HepG2 (cell line): Measurements from ENCODE around the gene NAT14. TPM values are rescaled to one million over a fixed set of nuclear protein-coding genes. Genes with fewer than 3 reads are reported as not detected.
A peak's percentile ranks its signal among the peaks of the same experiment; 100 is the strongest.

Experiments used
- ATAC-seq: fragments of 200-7000 bp; cut with Tn5 transposase; 3 replicates; pipeline ENCODE4 v1.9.1; 2020; ENCODE audit warnings: mild to moderate bottlenecking, moderate library complexity
- BruUV-seq: library from RNA; stranded (reverse); fragments of 400-500 nt; replicated peaks from 2 replicates; lab custom pipeline; 2021; lab: Mats Ljungman, UMichigan
- CTCF ChIA-PET: fragments of 300-600 bp; formaldehyde crosslinking; extraction: SDS; loops from one replicate; lab custom pipeline; 2021; ENCODE audit warnings: low total read pairs, inconsistent platforms, low intra/inter-chr PET ratio; lab: Yijun Ruan, JAX
- POLR2A ChIA-PET: fragments of 350-600 bp; sonication (Branson Sonifier 250); formaldehyde crosslinking; loops from one replicate; lab custom pipeline; 2020; ENCODE audit warnings: antibody characterized with exemption, inconsistent platforms; lab: Yijun Ruan, JAX
- DNase-seq: peaks from one replicate; pipeline ENCODE4 v3.0.0-alpha.2; 2015; ENCODE audit warnings: low spot score
- FAIRE-seq: peaks from 3 replicates; lab custom pipeline; 2011; peaks lifted over from hg19 to GRCh38; lab: Jason Lieb, UNC
- H2AFZ ChIP-seq: one replicate; pipeline ENCODE4 v1.6.1; 2011; ENCODE audit warnings: low read length, inconsistent platforms
- H3K27ac ChIP-seq: fragments of 300-600 bp; 3 replicates; pipeline ENCODE4 v1.8.0; 2011; ENCODE audit warnings: mixed run types, mild to moderate bottlenecking, mixed read lengths, low read length, inconsistent platforms; ENCODE audit not compliant: insufficient read depth; ENCODE audit errors: extremely low read length
- H3K27me3 ChIP-seq, 2 experiments: fragments of 200-600 bp in 1 of 2; 2 replicates in 1 of 2; 3 replicates in 1 of 2; pipeline versions ENCODE4 v1.6.0 to v1.8.0; 2011; ENCODE audit warnings: low read length in 2 of 2, mild to moderate bottlenecking in 2 of 2, moderate library complexity in 2 of 2, inconsistent platforms in 1 of 2; ENCODE audit not compliant: insufficient read depth in 2 of 2, control insufficient read depth in 1 of 2
- H3K36me3 ChIP-seq, 2 experiments: fragments of 200-600 bp in 1 of 2; replicated peaks in 1 of 2; 2 replicates in 1 of 2; 3 replicates in 1 of 2; pipeline versions ENCODE4 v1.5.1 to v1.8.0; 2011; ENCODE audit warnings: low read length in 2 of 2, inconsistent platforms in 1 of 2; ENCODE audit not compliant: insufficient read depth in 2 of 2, control insufficient read depth in 1 of 2
- H3K4me1 ChIP-seq: 2 replicates; pipeline ENCODE4 v1.5.1; 2012; ENCODE audit warnings: low read length, inconsistent platforms; ENCODE audit not compliant: insufficient read depth
- H3K4me2 ChIP-seq: 2 replicates; pipeline ENCODE4 v1.6.0; 2011; ENCODE audit warnings: low read depth, low read length, inconsistent platforms
- H3K4me3 ChIP-seq, 3 experiments: fragments of 200-600 bp in 1 of 3; sonication (generic), shearing (Covaris generic) in 1 of 3; replicated peaks in 1 of 3; 2 replicates each; pipeline ENCODE4 v1.5.1; 2011 to 2016; ENCODE audit warnings: low read length in 3 of 3, inconsistent platforms in 2 of 3, low read depth in 2 of 3, mild to moderate bottlenecking in 2 of 3, control low read depth in 1 of 3, mixed read lengths in 1 of 3; ENCODE audit not compliant: insufficient read depth in 1 of 3
- H3K79me2 ChIP-seq: one replicate; pipeline ENCODE4 v1.6.1; 2011; ENCODE audit warnings: low read length, inconsistent platforms; ENCODE audit not compliant: insufficient read depth
- H3K9ac ChIP-seq: 2 replicates; pipeline ENCODE4 v1.6.0; 2011; ENCODE audit warnings: mild to moderate bottlenecking, low read depth, low read length, inconsistent platforms; ENCODE audit not compliant: insufficient read depth
- H3K9me3 ChIP-seq: 2 replicates; pipeline ENCODE4 v1.5.1; 2012; ENCODE audit warnings: mild to moderate bottlenecking, low read length
- H4K20me1 ChIP-seq: 2 replicates; pipeline ENCODE4 v1.6.0; 2011; ENCODE audit warnings: inconsistent platforms, mild to moderate bottlenecking, low read length, moderate library complexity; ENCODE audit not compliant: insufficient read depth
- E2F5 ChIP-seq: sonication (generic); formaldehyde crosslinking; conservative IDR thresholded peaks from 2 replicates; pipeline ENCODE4 v1.4.0; 2020; ENCODE audit warnings: missing genetic modification reagents
- FOSL2 ChIP-seq: sonication (generic); formaldehyde crosslinking; IDR thresholded peaks from 2 replicates; pipeline ENCODE4 v1.4.0; 2020; ENCODE audit warnings: missing genetic modification reagents
- GATAD2A ChIP-seq: IDR thresholded peaks from 2 replicates; pipeline ENCODE4 v1.6.1; 2016
- HNF4G ChIP-seq, 2 experiments: sonication (generic) in 1 of 2; formaldehyde crosslinking in 1 of 2; IDR thresholded peaks; 2 replicates each; pipeline versions ENCODE4 v1.4.0 to v1.6.1; 2011 to 2020; ENCODE audit warnings: borderline replicate concordance in 2 of 2, low read depth in 2 of 2, mild to moderate bottlenecking in 2 of 2, low read length in 1 of 2, missing genetic modification reagents in 1 of 2, moderate library complexity in 1 of 2
- ISX ChIP-seq: sonication (generic); formaldehyde crosslinking; conservative IDR thresholded peaks from 2 replicates; pipeline ENCODE4 v1.5.0; 2020; ENCODE audit warnings: missing genetic modification reagents
- KDM4B ChIP-seq: sonication (generic); formaldehyde crosslinking; IDR thresholded peaks from 2 replicates; pipeline ENCODE4 v1.4.0; 2020; ENCODE audit warnings: missing genetic modification reagents
- KLF11 ChIP-seq: IDR thresholded peaks from 2 replicates; pipeline ENCODE4 v1.6.1; 2016; ENCODE audit warnings: missing compliant biosample characterization
- MBNL3 ChIP-seq: fragments of 250-450 bp; sonication (Bioruptor Pico); conservative IDR thresholded peaks from 2 replicates; pipeline ENCODE4 v1.8.0; 2022; ENCODE audit warnings: mild to moderate bottlenecking, inconsistent platforms
- NBN ChIP-seq: fragments of 450-650 bp; conservative IDR thresholded peaks from 2 replicates; pipeline ENCODE4 v1.6.1; 2017
- TBX3 ChIP-seq: fragments of 450-650 bp; IDR thresholded peaks from 2 replicates; pipeline ENCODE4 v1.6.1; 2017; ENCODE audit warnings: antibody characterized with exemption, mild to moderate bottlenecking, inconsistent platforms, borderline replicate concordance
- U2AF1 ChIP-seq: fragments of 200-400 bp; formaldehyde crosslinking; optimal IDR thresholded peaks from 2 replicates; pipeline ENCODE3; 2017; ENCODE audit warnings: mild to moderate bottlenecking, low read depth, low read length
- ZFP37 ChIP-seq: sonication (generic); formaldehyde crosslinking; IDR thresholded peaks from 2 replicates; pipeline ENCODE4 v1.4.0; 2020; ENCODE audit warnings: missing genetic modification reagents, borderline replicate concordance
- ZFP41 ChIP-seq: sonication (generic); formaldehyde crosslinking; IDR thresholded peaks from 2 replicates; pipeline ENCODE4 v1.4.0; 2020; ENCODE audit warnings: mild to moderate bottlenecking, missing genetic modification reagents, borderline replicate concordance
- ZNF280B ChIP-seq: sonication (generic); formaldehyde crosslinking; IDR thresholded peaks from 2 replicates; pipeline ENCODE4 v1.5.0; 2020; ENCODE audit warnings: missing genetic modification reagents, mild to moderate bottlenecking, borderline replicate concordance
- ZNF850 ChIP-seq: sonication (generic); formaldehyde crosslinking; conservative IDR thresholded peaks from 2 replicates; pipeline ENCODE4 v1.9.0; 2021; ENCODE audit warnings: mild to moderate bottlenecking, missing genetic modification reagents
- ZSCAN20 ChIP-seq: sonication (generic); formaldehyde crosslinking; IDR thresholded peaks from 2 replicates; pipeline ENCODE4 v1.4.0; 2020; ENCODE audit warnings: missing genetic modification reagents, mild to moderate bottlenecking, borderline replicate concordance
- ZZZ3 ChIP-seq: sonication (generic); formaldehyde crosslinking; IDR thresholded peaks from 2 replicates; pipeline ENCODE4 v1.4.0; 2020; ENCODE audit warnings: missing genetic modification reagents, mild to moderate bottlenecking, borderline replicate concordance
- WGBS: methylation state at CpG from one replicate; pipeline ENCODE4 v1.1.6; 2017; ENCODE audit warnings: low lambda C conversion rate; 5-methylcytosine and 5-hydroxymethylcytosine counted together
- in situ Hi-C: cut with HindIII; loops from 2 replicates; pipeline ENCODE4 v1.10.0; 2017; ENCODE audit warnings: low pct_unique_long_range_greater_than_20kb; ENCODE audit not compliant: extremely low pct_ligation_motif_present
- intact Hi-C: fragments of 100-400 bp; cut with micrococcal nuclease; formaldehyde crosslinking; loops from one replicate; pipeline ENCODE4 v1.10.0; 2022; ENCODE audit not compliant: unreplicated experiment
- polyA plus RNA-seq, 8 experiments: library from polyadenylated mRNA; depleted of rRNA in 3 of 8; stranded (reverse) in 7 of 8; unstranded in 1 of 8; fragments of >200 nt; fragmentation: Illumina TruSeq in 4 of 8; extraction: Trizol in 4 of 8; gene quantifications; 2 replicates each; pipeline versions ENCODE4 v1.2.1 to v1.2.3, GENCODE V29; 2011 to 2016; ENCODE audit warnings: low read depth in 4 of 8, missing spikeins in 1 of 8, mixed read lengths in 1 of 8; ENCODE audit not compliant: insufficient read depth in 1 of 8
- total RNA-seq, 5 experiments: library from RNA; depleted of rRNA; stranded (reverse); fragments of >200 nt; fragmentation: Illumina TruSeq; extraction: Trizol; gene quantifications; 2 replicates each; pipeline ENCODE4 v1.2.3, GENCODE V29; 2016; ENCODE audit warnings: low read depth in 1 of 5
- TF ChIP-seq, protein P1 (sequence below): sonication (generic); formaldehyde crosslinking; IDR thresholded peaks from 2 replicates; pipeline ENCODE4; 2020; ENCODE audit warnings: missing genetic modification reagents, mild to moderate bottlenecking, borderline replicate concordance

NAT14 gene
- total and polyA plus RNA-seq, 2 of the 13 experiments (the other 11 are each of a cell fraction or from before 2014, with no cell fraction given), result 20.7 to 22.3 TPM

DNA sequence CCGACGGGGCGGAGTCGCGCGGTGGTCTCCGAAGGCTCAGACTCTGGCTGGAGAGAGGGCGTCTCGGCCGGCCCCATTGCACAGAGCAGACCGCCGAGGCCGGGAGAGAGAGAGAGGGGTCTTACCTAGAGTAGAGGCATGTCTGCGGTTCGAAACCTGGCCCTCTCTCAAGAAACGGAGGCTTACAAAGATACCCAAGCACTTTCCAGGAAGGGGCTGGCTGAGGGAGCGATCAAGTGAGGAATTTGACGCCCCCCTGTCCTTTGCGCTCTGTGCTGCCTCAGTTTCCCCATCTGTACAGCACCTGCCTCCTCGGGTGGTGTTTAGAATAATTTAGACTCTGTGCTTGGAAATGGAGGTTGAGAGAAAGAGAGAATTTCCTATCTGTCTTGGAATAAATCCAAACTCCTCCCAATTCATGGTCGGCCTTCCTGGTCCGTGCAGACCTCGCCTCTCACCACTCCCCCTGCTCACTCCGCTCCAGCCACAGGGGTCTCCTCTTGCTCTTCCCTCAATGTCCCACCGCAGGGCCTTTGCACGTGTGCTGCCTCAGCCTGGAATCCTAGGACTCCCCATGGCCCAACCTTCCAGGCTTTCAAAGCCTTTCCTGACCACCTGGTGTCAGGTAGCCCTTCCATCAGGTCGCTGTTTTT, 22.9 kb upstream of the NAT14 start (continued):
- TF ChIP-seq ZNF280B (CRISPR knock-in tag) (0 out of 2 replicates have a peak, but pooled peaks have one; percentile 31), U2AF1 (no peak), ZSCAN20 (CRISPR knock-in tag) (no peak), MBNL3 (CRISPR knock-in tag) (no peak)

DNA sequence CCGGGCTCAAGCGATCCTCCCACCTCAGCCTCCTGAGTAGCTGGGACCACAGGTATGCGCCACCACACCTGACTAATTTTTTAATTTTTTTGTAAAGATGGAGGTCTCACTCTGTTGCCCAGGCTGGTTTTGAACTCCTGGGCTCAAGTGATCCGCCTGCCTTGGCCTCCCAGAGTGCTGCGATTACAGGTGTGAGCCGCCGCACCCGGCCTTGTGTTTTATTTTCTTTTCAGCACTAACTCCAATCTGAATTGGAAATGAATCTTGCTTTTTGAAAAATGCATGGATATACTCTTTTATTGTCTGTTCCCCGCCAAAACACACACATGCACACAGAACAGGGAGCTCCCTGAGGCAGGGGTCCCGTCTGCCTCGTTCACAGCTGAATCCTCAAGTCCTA, 22.3 kb upstream of the NAT14 start:
- FAIRE-seq (no peak), DNase-seq (no peak), ATAC-seq (no peak)
- 68% methylated on average over 11 of the region's 11 CpGs for WGBS
- BruUV-seq, result no TSS peak
- Histone ChIP-seq H3K27ac (no peak overlapping the region), H3K4me3 (peak overlapping the region in 2 of 3 experiments; percentile 59 to 81; a peak in 4 of 6 replicates), H3K9me3 (no peaks in the 10 kb centered on the region), H3K79me2 (peaks cover 18% of the 10 kb centered on the region), H3K9ac (peak overlapping the region; percentile 87; the same call in 1 of the 2 replicates), H3K27me3 (no peaks in the 10 kb centered on the region; a peak in 1 of 5 replicates), H3K36me3 (peaks cover 0 to 1% of the 10 kb centered on the region in 2 experiments; a peak in 1 of 5 replicates), H3K4me1 (peaks cover 70% of the 10 kb centered on the region), H4K20me1 (no peaks in the 10 kb centered on the region), H3K4me2 (peak overlapping the region; percentile 100), H2AFZ (no peak overlapping the region)
- ChIA-PET POLR2A (interaction anchor here (0.9 to 2.6 kb wide), 2 partner anchors 14 to 183 kb away, joined by 4 to 8 read pairs; partner anchors contain the start of genes HSPBP1 and ZNF628), CTCF (no interaction called here)
- intact Hi-C loops (no loop called here), in situ Hi-C loops (no loop called here)
- TF ChIP-seq, protein P1, sequence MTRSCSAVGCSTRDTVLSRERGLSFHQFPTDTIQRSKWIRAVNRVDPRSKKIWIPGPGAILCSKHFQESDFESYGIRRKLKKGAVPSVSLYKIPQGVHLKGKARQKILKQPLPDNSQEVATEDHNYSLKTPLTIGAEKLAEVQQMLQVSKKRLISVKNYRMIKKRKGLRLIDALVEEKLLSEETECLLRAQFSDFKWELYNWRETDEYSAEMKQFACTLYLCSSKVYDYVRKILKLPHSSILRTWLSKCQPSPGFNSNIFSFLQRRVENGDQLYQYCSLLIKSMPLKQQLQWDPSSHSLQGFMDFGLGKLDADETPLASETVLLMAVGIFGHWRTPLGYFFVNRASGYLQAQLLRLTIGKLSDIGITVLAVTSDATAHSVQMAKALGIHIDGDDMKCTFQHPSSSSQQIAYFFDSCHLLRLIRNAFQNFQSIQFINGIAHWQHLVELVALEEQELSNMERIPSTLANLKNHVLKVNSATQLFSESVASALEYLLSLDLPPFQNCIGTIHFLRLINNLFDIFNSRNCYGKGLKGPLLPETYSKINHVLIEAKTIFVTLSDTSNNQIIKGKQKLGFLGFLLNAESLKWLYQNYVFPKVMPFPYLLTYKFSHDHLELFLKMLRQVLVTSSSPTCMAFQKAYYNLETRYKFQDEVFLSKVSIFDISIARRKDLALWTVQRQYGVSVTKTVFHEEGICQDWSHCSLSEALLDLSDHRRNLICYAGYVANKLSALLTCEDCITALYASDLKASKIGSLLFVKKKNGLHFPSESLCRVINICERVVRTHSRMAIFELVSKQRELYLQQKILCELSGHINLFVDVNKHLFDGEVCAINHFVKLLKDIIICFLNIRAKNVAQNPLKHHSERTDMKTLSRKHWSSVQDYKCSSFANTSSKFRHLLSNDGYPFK (CRISPR knock-in tag), result no peak
- TF ChIP-seq KLF11 (CRISPR knock-in tag), result no peak
- TF ChIP-seq E2F5 (CRISPR knock-in tag), result no peak
- no peak for TF ChIP-seq GATAD2A (CRISPR knock-in tag)
- TF ChIP-seq ZNF850 (CRISPR knock-in tag), result no peak
- no peak for TF ChIP-seq ZZZ3 (CRISPR knock-in tag)
- TF ChIP-seq FOSL2 (CRISPR knock-in tag), result no peak
- TF ChIP-seq ZFP41 (CRISPR knock-in tag), result no peak
- no peak for TF ChIP-seq HNF4G (IDR thresholded peaks at IDR 0.05; ENCODE audit: borderline replicate concordance, low read depth, low read length)
- no peak for TF ChIP-seq HNF4G (CRISPR knock-in tag; IDR thresholded peaks at IDR 0.05; ENCODE audit: borderline replicate concordance, low read depth)
- TF ChIP-seq TBX3, result no peak
- TF ChIP-seq NBN, result no peak
- TF ChIP-seq KDM4B, result no peak
- TF ChIP-seq ZFP37 (CRISPR knock-in tag), result no peak
- TF ChIP-seq ISX, result no peak
